Neuron (in vitro differentiated cells): Measurements from ENCODE around the gene PITX3.
"Not testable (repeated sequence)": the region's sequence is repeated elsewhere in the genome, so short reads cannot be mapped to it uniquely, and the experiment has no call there.

Experiments used
- H2AFZ ChIP-seq: one replicate; pipeline ENCODE4 v1.6.1; 2013; ENCODE audit warnings: low read depth, mild to moderate bottlenecking, inconsistent platforms, low read length, moderate library complexity
- H3K27me3 ChIP-seq: one replicate; pipeline ENCODE4 v1.6.1; 2013; ENCODE audit warnings: low read length; ENCODE audit not compliant: insufficient read depth
- H3K36me3 ChIP-seq: one replicate; pipeline ENCODE4 v1.6.1; 2013; ENCODE audit warnings: low read length; ENCODE audit not compliant: insufficient read depth
- H3K4me1 ChIP-seq: one replicate; pipeline ENCODE4 v1.6.1; 2013; ENCODE audit warnings: low read length; ENCODE audit not compliant: insufficient read depth
- H3K4me3 ChIP-seq: 2 replicates; pipeline ENCODE4 v1.5.1; 2013; ENCODE audit warnings: mild to moderate bottlenecking, low read length, moderate library complexity
- H3K9me3 ChIP-seq: one replicate; pipeline ENCODE4 v1.6.1; 2013; ENCODE audit warnings: low read length

PITX3 gene

DNA sequence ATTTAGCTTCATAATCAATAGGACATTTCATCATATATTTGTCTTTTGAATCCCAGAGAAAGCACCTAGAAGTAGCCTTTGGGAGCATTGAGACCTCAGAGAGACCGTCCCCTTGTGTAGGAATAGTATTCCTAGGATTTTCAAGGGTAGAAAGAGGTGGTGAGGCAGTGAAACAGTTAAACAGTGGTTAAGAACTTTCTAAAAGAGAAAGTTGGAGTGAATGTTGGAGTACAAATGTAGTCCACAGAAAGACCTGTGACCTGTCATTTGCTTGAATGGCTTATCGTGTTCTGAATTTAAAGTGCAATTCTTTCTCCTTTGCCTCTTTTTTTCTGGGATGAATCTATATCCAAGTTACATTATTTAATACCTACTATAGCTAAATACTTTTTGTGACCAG is 34.0 kb upstream of the PITX3 start:
- H3K36me3 ChIP-seq: no peaks in the 10 kb centered on the region
- H2AFZ ChIP-seq: no peak overlapping the region
- H3K4me3 ChIP-seq: no peak overlapping the region
- H3K27me3 ChIP-seq: no peaks in the 10 kb centered on the region
- peaks cover 2% of the 10 kb centered on the region for H3K9me3 ChIP-seq
- peaks cover 10% of the 10 kb centered on the region for H3K4me1 ChIP-seq

DNA sequence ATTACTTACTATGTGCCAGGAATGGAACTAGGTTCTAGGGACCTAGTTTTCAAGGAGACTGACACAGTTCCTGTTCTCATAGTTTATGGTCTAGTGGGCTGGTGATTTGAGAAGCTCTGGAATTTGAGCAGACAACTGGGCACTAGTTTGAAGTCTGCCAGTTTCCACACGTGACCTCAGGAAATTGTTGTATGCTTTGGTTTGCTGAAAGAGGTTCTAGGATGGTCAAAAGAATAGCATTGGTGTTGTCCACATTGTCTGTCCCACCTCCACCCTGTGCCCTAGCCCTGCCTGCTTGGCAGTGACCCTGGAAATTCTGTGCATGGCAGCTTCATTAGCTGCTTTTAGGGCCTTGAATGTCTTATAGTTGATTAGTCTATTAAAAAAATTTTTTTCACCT is 32.8 kb upstream of the PITX3 start:
- no peaks in the 10 kb centered on the region for H3K27me3 ChIP-seq
- H2AFZ ChIP-seq: no peak overlapping the region
- peaks cover 2% of the 10 kb centered on the region for H3K9me3 ChIP-seq
- H3K4me1 ChIP-seq: peaks cover under 1% of the 10 kb centered on the region
- H3K36me3 ChIP-seq: no peaks in the 10 kb centered on the region
- no peak overlapping the region for H3K4me3 ChIP-seq

DNA sequence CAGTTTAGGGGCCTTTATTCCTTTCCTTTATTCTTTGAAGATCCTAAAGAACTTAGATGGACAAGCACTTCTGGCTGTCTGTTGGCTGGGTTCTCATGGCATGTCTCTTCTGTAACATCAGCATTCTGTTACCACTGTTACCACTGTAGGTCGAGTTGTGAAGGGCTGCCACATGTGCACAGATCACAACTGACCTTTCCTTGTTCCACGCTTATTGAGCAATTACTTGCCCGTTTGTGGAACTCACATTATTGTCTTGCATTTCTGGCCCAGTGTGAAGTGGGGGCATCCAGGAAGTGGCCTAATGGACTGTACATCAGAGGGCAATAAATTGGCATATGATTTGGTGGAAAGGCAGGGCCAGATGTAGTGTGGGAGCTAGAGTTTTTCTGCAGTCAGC is 27.7 kb upstream of the PITX3 start:
- H3K4me1 ChIP-seq: no peaks in the 10 kb centered on the region
- H3K36me3 ChIP-seq: peaks cover 6% of the 10 kb centered on the region
- H3K27me3 ChIP-seq: no peaks in the 10 kb centered on the region
- H2AFZ ChIP-seq: no peak overlapping the region
- no peak overlapping the region for H3K4me3 ChIP-seq
- H3K9me3 ChIP-seq: peaks cover under 1% of the 10 kb centered on the region

DNA sequence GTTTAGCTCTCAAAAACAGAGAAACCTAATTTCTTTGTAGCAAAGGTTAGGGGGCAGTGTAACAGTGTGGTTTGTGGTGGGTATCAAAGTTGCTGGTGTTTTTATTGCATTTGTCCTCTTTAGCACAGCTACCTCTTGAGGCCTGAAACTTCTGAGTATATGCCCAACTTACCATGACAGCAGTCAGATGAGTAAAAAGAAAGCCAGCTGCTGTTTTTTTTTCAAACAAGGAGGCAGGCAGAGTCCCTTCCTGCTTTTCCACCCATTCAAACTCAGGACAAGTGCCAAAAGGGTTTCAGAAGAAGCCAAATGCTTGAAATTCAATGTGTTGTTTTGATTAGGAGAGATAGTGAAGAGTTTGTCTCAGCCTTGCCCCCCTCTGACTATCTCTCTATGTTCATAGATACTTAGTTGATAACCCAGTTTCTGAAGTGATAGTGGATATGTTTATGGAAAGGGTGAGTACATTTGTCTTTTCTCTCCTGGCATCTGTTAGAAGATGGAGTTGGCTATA is 27.1 kb upstream of the PITX3 start:
- H3K27me3 ChIP-seq: no peaks in the 10 kb centered on the region
- H3K36me3 ChIP-seq: peaks cover 11% of the 10 kb centered on the region
- no peak overlapping the region for H2AFZ ChIP-seq
- H3K4me3 ChIP-seq: no peak overlapping the region
- no peaks in the 10 kb centered on the region for H3K9me3 ChIP-seq
- no peaks in the 10 kb centered on the region for H3K4me1 ChIP-seq

DNA sequence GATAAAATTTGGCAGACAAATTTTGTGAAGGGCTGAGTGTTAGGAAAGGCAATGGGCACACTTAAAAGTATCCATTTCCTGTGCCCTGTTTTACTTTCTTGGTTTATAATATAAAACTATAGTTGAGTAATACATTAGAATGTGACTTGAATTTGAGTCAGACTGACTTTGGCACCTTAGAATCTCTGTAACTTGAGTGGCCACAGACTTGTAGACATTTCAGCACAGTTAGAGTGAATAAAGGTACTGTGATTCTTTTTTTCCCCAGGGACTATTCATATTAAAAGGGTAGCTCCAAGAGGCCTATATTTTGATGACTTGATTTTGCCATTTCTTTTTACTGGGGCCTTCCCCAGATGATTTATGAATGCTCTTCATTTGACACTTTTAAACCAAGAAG is 26.4 kb upstream of the PITX3 start:
- Histone ChIP-seq H3K36me3 (peaks cover 18% of the 10 kb centered on the region), H3K4me3 (no peak overlapping the region), H3K9me3 (no peaks in the 10 kb centered on the region), H3K27me3 (no peaks in the 10 kb centered on the region), H2AFZ (no peak overlapping the region), H3K4me1 (peaks cover 2% of the 10 kb centered on the region)

DNA sequence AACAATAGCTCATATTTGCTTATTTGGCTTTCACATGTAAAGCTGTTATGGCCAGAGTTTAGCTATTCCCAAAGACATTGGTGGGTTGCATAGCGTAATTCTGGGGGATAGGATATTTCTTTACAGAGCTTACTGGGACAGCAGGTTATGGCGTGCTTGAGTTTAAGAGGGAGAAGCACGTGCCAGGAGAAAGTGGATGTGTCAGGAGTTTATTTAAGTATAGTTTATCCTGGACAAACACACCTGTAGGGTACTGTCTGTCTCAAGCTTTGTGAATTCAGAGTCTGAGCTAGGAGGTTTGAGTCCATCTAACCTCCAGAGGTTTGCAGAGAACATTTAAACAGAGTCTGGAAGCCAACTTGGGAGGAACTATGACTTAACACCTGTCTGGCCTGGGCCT is 25.4 kb upstream of the PITX3 start:
- Histone ChIP-seq H3K27me3 (no peaks in the 10 kb centered on the region), H2AFZ (no peak overlapping the region), H3K36me3 (peaks cover 28% of the 10 kb centered on the region), H3K9me3 (no peaks in the 10 kb centered on the region), H3K4me1 (peaks cover 2% of the 10 kb centered on the region), H3K4me3 (no peak overlapping the region)

DNA sequence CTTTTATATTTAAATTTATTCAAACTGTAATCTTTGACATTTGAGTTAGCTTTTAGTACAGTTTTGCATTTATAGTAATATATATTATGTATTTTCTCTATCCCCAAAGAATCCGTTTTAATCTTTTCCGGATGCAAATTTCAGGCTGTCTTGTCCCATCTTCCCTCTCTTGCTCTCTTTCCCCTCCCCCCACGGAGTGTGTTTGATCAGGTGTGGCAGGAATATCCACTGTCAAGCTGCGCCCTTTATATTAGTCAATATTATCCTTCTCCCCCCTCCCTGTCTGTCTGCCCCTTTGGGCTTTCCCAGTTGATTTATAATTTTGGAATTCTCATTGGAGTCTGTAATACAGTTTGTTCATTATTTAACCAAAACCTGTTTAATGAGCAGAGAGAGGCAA is 23.1 kb upstream of the PITX3 start:
- Histone ChIP-seq H3K36me3 (peaks cover 41% of the 10 kb centered on the region), H3K27me3 (no peaks in the 10 kb centered on the region), H2AFZ (no peak overlapping the region), H3K4me3 (no peak overlapping the region), H3K9me3 (no peaks in the 10 kb centered on the region), H3K4me1 (peaks cover 11% of the 10 kb centered on the region)

DNA sequence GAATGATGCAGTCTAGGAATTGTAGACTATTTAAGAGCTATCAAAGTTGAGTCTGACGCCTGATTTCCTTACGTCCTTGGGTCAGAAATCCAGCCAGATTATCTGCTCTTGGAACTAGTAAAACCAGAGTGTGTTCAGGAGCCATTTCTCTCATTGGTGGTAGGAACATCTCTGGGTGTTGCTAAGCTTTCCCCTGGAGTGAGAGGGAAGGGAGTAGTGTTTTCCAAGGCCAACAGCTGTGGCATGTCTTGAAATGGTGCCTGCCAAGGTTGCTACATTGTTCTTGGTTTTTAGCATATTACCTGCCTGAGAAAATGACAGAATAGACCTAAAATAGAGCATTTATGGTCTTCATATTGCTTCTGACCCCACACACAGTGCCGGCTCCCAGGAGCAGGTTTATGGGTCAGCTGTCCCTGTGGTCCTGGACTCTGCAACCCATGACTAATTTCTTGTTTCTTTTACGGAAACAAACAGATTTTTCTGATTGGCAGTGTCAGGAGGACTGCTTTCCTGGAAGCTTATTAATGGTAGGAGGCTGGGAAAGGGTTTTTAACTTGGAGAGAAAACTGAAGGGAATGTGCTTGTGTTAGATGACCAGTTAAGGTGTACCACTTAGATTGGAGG is 21.5 kb upstream of the PITX3 start:
- Histone ChIP-seq H3K36me3 (peaks cover 48% of the 10 kb centered on the region), H3K4me1 (peaks cover 11% of the 10 kb centered on the region), H3K9me3 (no peaks in the 10 kb centered on the region), H3K4me3 (no peak overlapping the region), H2AFZ (no peak overlapping the region), H3K27me3 (no peaks in the 10 kb centered on the region)

DNA sequence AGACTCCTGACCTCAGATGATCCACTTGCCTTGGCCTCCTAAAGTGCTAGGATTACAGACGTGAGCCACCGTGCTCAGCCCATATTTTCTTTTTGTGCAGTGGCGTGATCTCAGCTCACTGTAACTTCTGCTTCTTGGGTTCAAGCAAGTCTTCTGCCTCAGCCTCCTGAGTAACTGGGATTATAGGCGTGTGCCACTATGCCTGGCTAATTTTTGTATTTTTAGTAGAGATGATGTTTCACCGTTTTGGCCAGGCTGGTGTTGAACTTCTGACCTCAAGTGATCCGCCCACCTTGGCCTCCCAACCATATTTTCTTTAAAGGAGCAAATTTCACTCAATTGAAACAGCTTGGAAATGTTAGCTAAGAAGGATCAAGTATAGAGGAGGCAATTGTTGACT is 20.5 kb upstream of the PITX3 start:
- Histone ChIP-seq H3K4me3 (no peak overlapping the region), H3K9me3 (no peaks in the 10 kb centered on the region), H3K4me1 (peaks cover 11% of the 10 kb centered on the region), H3K36me3 (peaks cover 46% of the 10 kb centered on the region), H2AFZ (no peak overlapping the region), H3K27me3 (no peaks in the 10 kb centered on the region)

DNA sequence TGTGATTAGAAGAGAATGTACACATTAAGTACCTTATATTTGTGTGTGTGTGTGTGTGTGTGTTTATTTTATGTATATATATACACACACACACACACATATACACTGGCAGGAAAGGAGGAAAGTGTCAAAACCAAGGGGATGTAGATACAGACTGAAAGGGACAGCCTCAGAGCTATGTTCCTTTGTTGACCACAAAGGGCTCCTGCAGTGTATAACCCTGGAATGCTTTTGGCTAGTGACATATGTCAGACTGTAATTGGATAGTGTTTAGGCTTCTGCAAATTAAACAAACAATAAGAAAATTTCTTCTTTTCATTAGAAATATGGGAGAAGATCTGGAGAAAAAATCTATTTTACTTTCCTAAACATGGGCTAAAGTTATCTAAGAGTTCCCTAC is 19.9 kb upstream of the PITX3 start:
- Histone ChIP-seq H3K4me1 (peaks cover 11% of the 10 kb centered on the region), H3K9me3 (no peaks in the 10 kb centered on the region), H3K27me3 (no peaks in the 10 kb centered on the region), H3K36me3 (peaks cover 46% of the 10 kb centered on the region), H3K4me3 (no peak overlapping the region), H2AFZ (no peak overlapping the region)

DNA sequence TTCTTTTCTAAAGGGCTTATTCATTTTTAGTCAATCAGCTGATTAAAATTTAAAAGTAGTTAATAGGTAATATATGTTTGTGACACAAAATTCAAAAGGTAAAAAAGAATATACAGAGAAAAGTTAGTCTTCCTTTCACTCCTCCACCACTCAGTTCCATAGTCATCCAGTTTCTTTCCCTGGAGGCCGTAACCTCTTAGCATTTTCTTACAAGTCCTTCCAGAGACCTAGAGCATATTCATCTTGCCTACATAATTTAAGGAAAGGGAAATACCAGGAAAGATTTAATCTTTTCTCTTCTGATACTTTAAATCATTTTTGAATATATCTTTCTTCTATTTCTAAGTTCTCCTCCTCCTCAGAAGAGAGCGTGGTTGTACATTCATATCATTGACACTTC is 14.1 kb upstream of the PITX3 start:
- Histone ChIP-seq H3K27me3 (no peaks in the 10 kb centered on the region), H3K4me1 (no peaks in the 10 kb centered on the region), H3K4me3 (no peak overlapping the region), H3K9me3 (no peaks in the 10 kb centered on the region), H2AFZ (no peak overlapping the region), H3K36me3 (peaks cover 19% of the 10 kb centered on the region)

DNA sequence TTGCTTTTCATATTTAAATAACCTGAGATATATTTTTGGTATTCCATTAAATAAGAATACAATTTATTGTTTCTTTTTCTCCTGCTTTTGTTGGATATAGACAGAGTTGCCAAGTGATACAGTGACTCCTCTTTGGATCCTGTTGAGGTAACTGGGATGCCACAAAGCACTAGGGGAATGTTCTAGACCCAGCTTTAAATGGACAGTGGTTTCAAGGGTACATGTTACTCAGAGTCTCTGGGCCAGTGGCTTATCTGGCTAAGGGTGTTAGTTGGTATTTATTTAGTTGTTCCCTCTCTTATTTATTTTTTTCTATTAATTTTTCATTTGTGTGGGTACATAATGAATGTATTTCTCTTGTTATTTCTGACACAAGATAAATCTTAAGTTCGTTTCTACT is 13.1 kb upstream of the PITX3 start:
- Histone ChIP-seq H3K27me3 (no peaks in the 10 kb centered on the region), H2AFZ (no peak overlapping the region), H3K4me3 (no peak overlapping the region), H3K4me1 (no peaks in the 10 kb centered on the region), H3K36me3 (peaks cover 13% of the 10 kb centered on the region), H3K9me3 (no peaks in the 10 kb centered on the region)

DNA sequence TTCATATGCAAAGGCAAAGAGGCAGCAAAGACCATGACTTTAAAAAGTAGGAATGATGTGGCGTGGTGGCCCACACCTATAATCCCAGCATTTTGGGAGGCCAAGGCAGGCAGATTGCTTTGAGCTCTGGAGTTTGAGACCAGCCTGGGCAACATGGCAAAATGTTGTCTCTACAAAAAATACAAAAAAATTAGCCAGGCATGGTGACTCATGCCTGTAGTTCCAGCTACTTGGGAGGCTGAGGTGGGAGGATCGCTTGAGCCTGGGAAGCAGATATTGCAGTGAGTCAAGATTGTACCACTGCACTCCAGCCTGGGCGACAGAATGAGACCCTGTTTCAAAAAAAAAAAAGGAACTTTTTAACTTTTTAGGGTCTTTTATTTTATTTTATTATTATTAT is 11.2 kb upstream of the PITX3 start:
- H3K9me3 ChIP-seq, H3K4me3 ChIP-seq, H3K27me3 ChIP-seq, H2AFZ ChIP-seq, H3K4me1 ChIP-seq: not testable (repeated sequence)
- H3K36me3 ChIP-seq: peaks cover 11% of the 10 kb centered on the region

DNA sequence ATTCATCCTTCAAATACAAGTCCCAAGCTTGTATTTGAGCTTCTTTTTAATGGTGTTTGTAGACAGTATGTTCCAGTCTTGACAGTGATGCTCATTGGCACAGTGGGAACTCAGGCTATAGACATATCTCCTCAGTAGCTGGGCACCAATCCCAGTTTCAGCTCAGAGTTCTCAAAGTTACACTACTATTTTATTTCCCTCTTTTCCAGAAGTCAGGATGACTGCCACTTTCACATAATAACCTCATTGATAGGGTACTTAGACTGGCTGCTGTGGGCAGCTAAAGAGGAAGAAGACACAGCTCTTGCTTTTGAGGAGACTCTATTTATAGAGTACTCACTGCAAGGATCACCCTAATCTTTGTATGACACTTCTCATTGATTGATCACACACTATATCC is 6.4 kb upstream of the PITX3 start:
- no peaks in the 10 kb centered on the region for H3K27me3 ChIP-seq
- peaks cover 9% of the 10 kb centered on the region for H3K36me3 ChIP-seq
- H3K4me3 ChIP-seq: no peak overlapping the region

More for the DNA sequence above, 6.4 kb upstream of the PITX3 start:
- H3K4me1 ChIP-seq: peaks cover 24% of the 10 kb centered on the region
- no peak overlapping the region for H2AFZ ChIP-seq
- H3K9me3 ChIP-seq: no peaks in the 10 kb centered on the region
